Raji (cell line): ENCODE data around the gene CLDN7.

ENCODE experiments used
- POLR2A ChIP-seq: IDR thresholded peaks from 2 replicates; pipeline ENCODE4 v1.6.1; 2011; ENCODE audit warnings: low read depth, low read length, control low read depth; ENCODE audit not compliant: insufficient read depth

CLDN7 gene

GRCh38 chr17:7222093-7222971 lies 39.9 kb downstream of the CLDN7 start:
- peak; percentile 16; the same call in 1 of the 2 replicates for TF ChIP-seq POLR2A

- TF ChIP-seq POLR2A, result peak; percentile 19; the same call in 1 of the 2 replicates
Observed at GRCh38 chr17:7221278-7222092, 40.8 kb downstream of the CLDN7 start.

DNA sequence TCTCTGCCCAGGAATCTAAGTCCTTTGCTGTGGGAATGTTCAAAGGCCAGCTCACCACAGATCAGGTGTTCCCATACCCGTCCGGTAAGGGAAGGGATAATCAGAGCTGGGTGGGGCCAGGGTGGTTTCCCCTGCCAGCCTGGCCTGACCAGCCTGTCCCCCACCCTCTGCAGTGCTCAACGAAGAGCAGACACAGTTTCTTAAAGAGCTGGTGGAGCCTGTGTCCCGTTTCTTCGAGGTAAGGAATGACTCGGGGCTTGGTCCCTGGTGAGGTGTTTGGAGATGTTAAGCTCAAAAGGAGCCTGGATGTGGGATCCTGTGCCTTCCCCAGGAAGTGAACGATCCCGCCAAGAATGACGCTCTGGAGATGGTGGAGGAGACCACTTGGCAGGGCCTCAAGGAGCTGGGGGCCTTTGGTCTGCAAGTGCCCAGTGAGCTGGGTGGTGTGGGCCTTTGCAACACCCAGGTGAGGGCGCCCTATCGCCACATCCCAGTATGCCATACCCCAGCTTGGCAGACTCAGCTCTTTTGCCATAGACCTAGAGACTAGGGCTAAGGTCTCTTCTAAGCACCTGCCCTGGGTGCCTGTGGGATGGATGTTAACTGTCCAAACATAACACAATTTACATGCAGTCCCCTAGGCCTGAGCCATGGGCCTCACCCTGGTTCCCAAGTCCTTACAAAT lies 41.5 kb downstream of the CLDN7 start:
- TF ChIP-seq POLR2A, result peak; percentile 26; the same call in 1 of the 2 replicates

DNA sequence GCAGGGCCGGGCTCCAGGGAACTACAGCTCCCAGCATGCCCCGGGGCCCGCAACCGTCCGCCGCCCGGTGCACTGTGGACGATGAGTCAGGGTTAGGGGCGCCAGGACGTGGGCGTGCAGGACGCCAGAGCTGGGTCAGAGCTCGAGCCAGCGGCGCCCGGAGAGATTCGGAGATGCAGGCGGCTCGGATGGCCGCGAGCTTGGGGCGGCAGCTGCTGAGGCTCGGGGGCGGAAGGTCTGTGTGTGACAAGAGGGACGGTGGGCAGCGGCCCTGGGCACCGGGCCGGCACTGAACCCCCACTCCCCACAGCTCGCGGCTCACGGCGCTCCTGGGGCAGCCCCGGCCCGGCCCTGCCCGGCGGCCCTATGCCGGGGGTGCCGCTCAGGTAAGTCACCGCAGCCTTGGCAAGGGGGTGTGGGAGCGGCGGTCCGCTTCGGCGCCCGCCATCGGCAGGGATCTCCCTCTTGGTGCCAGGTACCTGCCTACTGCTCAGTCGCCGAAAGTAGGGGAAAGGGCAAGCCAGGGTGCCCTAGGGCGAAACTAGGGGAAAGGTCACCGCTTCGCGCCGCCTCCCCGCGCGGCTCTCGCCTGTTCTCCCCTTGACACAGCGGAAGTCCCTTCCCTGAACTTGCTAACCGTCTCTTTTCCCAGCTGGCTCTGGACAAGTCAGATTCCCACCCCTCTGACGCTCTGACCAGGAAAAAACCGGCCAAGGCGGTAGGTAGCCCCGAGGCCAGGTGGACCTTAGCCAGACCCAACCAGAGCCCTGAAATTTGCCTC lies 42.3 kb downstream of the CLDN7 start, which contains the start of the genes ACADVL and DLG4:
ACADVL (plus strand) TSS at position 127 of the 781 bp plus-strand sequence; CDS start at position 174, 47 bp downstream.
DLG4 (minus strand) TSS at position 25 of the 781 bp plus-strand sequence.
- peak; percentile 91 for TF ChIP-seq POLR2A

- no peak for TF ChIP-seq POLR2A
Observed at GRCh38 chr17:7219229-7219811, 43.0 kb downstream of the CLDN7 start.

- no peak for TF ChIP-seq POLR2A
Observed at GRCh38 chr17:7218758-7219157, 43.5 kb downstream of the CLDN7 start.

DNA sequence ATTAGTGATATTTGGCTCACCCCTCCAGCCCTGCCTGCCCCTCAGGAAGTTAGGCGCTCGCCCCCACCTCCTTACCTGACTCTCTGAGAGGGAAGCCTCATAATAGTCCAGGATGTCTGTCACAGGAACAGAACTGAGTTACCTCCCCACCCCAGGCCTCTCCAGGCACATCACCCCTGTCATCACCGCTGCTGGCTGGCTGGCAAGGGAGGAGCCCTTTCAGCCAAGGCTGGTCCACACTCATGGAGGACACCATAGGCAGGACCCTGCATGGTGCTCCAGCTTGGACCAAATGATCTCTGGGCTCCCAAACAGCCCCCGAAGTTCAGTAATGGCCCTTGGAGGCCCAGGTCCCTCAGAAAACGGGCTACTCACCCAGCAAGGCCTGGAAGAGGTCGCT lies 44.1 kb downstream of the CLDN7 start:
- TF ChIP-seq POLR2A, result no peak

GRCh38 chr17:7217113-7217987 lies 44.9 kb downstream of the CLDN7 start:
- TF ChIP-seq POLR2A, result 0 out of 2 replicates have a peak, but pooled peaks have one; percentile 50

DNA sequence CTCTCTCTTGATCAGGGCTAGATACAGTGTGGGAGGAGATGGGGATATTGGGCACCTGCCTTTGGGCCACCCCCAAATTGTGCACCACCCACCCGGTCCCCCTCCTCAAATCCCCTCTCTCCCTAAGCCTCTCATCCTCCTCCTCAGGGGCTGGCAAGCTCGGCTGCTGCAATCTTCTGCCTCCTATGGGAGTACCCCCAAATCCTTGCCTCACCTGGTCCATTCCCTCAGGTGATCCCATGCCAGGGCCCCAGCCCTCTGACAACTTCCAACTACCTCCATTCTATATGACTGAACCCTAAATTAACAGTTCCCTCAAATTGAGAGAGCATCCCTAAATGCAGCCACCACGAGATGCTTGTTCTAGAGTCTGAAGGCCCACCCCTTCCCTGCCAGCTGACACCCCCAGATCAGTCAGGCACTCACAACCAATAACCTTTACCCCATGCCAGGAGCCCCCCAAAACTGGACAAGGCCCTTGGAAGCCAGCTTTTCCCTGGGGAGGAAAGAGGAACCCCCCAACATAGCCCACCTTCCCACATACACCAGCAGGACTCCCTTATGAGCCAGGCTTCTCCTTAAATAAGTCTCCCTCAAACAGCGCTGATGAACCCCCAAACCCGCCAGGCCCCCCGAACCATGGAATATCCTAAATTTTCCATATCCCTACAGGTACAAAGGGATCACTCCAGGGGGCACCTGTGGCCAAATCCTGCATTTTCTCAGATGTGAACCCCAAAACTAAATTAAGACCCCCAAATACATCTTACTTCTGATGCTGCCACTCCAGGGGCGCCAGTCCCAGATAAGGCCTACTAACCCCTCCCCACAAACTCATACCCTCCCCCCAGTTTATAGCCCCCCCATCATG lies 45.8 kb downstream of the CLDN7 start:
- no peak for TF ChIP-seq POLR2A

GRCh38 chr17:7215652-7216180 lies 46.6 kb downstream of the CLDN7 start:
- no peak for TF ChIP-seq POLR2A

- TF ChIP-seq POLR2A, result no peak
Observed at GRCh38 chr17:7215136-7215638, 47.1 kb downstream of the CLDN7 start.
